Trophoblast cell (in vitro differentiated cells and primary cell): ENCODE measurements around the gene NRAS.

ENCODE experiments used
- DNase-seq, 2 donors: peaks; one replicate each; pipeline ENCODE4 v3.0.0-alpha.2; 2016
- H2AFZ ChIP-seq: 2 replicates; pipeline ENCODE4 v1.6.1; 2013; ENCODE audit warnings: low read length, moderate library complexity, mild to moderate bottlenecking; ENCODE audit not compliant: insufficient read depth, poor library complexity
- H2AK5ac ChIP-seq: 2 replicates; pipeline ENCODE4 v1.6.1; 2013; ENCODE audit warnings: mild to moderate bottlenecking, low read length
- H2BK120ac ChIP-seq: 2 replicates; pipeline ENCODE4 v1.6.1; 2013; ENCODE audit warnings: low read length, mild to moderate bottlenecking, moderate library complexity; ENCODE audit not compliant: insufficient read depth, poor library complexity
- H2BK12ac ChIP-seq: 2 replicates; pipeline ENCODE4 v1.6.1; 2013; ENCODE audit warnings: mild to moderate bottlenecking, low read length, moderate library complexity
- H2BK5ac ChIP-seq: 2 replicates; pipeline ENCODE4 v1.6.1; 2013; ENCODE audit warnings: low read length, low read depth, moderate library complexity, mild to moderate bottlenecking; ENCODE audit not compliant: poor library complexity
- H3K14ac ChIP-seq: 2 replicates; pipeline ENCODE4 v1.6.1; 2013; ENCODE audit warnings: mild to moderate bottlenecking, low read length
- H3K18ac ChIP-seq: 2 replicates; pipeline ENCODE4 v1.6.1; 2013; ENCODE audit warnings: mild to moderate bottlenecking, low read length
- H3K23ac ChIP-seq: 2 replicates; pipeline ENCODE4 v1.6.1; 2013; ENCODE audit warnings: low read length
- H3K27ac ChIP-seq: 2 replicates; pipeline ENCODE4 v1.5.1; 2013; ENCODE audit warnings: low read depth, mild to moderate bottlenecking, inconsistent platforms, low read length, moderate library complexity
- H3K27me3 ChIP-seq: 2 replicates; pipeline ENCODE4 v1.6.1; 2013; ENCODE audit warnings: inconsistent platforms, mild to moderate bottlenecking, low read length, moderate library complexity; ENCODE audit not compliant: insufficient read depth
- H3K36me3 ChIP-seq, 2 experiments: 1 replicate in 1 of 2; 2 replicates in 1 of 2; pipeline ENCODE4 v1.6.1; 2013; ENCODE audit warnings: low read length in 2 of 2, mild to moderate bottlenecking in 2 of 2, moderate library complexity in 1 of 2; ENCODE audit not compliant: insufficient read depth in 2 of 2, control insufficient read depth in 1 of 2
- H3K4ac ChIP-seq: 2 replicates; pipeline ENCODE4 v1.6.1; 2013; ENCODE audit warnings: low read depth, mild to moderate bottlenecking, low read length, moderate library complexity
- H3K4me1 ChIP-seq, 2 experiments: 1 replicate in 1 of 2; 2 replicates in 1 of 2; pipeline ENCODE4 v1.6.1; 2013; ENCODE audit warnings: low read length in 2 of 2, mild to moderate bottlenecking in 2 of 2, moderate library complexity in 1 of 2; ENCODE audit not compliant: insufficient read depth in 2 of 2, control insufficient read depth in 1 of 2
- H3K4me2 ChIP-seq: 2 replicates; pipeline ENCODE4 v1.6.1; 2013; ENCODE audit warnings: inconsistent platforms, mild to moderate bottlenecking, low read length, moderate library complexity
- H3K4me3 ChIP-seq: 2 replicates; pipeline ENCODE4 v1.5.1; 2013; ENCODE audit warnings: mild to moderate bottlenecking, low read depth, low read length, inconsistent platforms
- H3K79me1 ChIP-seq: one replicate; pipeline ENCODE4 v1.6.1; 2013; ENCODE audit warnings: low read length
- H3K79me2 ChIP-seq: 2 replicates; pipeline ENCODE4 v1.6.1; 2013; ENCODE audit warnings: low read length, mild to moderate bottlenecking; ENCODE audit not compliant: control insufficient read depth, insufficient read depth, poor library complexity
- H3K9ac ChIP-seq: 2 replicates; pipeline ENCODE4 v1.6.1; 2013; ENCODE audit warnings: mild to moderate bottlenecking, low read length
- H3K9me3 ChIP-seq: 2 replicates; pipeline ENCODE4 v1.6.1; 2013; ENCODE audit warnings: low read depth, mild to moderate bottlenecking, control low read depth, inconsistent platforms, low read length; ENCODE audit not compliant: insufficient read depth
- H4K12ac ChIP-seq: 2 replicates; pipeline ENCODE4 v1.6.1; 2013; ENCODE audit warnings: low read depth, mild to moderate bottlenecking, low read length, moderate library complexity
- H4K8ac ChIP-seq: 2 replicates; pipeline ENCODE4 v1.6.1; 2013; ENCODE audit warnings: low read depth, mild to moderate bottlenecking, low read length, moderate library complexity
- H4K91ac ChIP-seq: one replicate; pipeline ENCODE4 v1.6.1; 2013; ENCODE audit warnings: low read depth, mild to moderate bottlenecking, low read length, moderate library complexity
- WGBS: extraction: QIAGEN DNeasy Blood & Tissue Kit; methylation state at CpG from one replicate; pipeline ENCODE4 v1.1.7; 2013; ENCODE audit warnings: missing lambda C conversion rate; ENCODE audit not compliant: insufficient read length, insufficient coverage; ENCODE audit errors: extremely low coverage; 5-methylcytosine and 5-hydroxymethylcytosine counted together

Gene NRAS

DNA sequence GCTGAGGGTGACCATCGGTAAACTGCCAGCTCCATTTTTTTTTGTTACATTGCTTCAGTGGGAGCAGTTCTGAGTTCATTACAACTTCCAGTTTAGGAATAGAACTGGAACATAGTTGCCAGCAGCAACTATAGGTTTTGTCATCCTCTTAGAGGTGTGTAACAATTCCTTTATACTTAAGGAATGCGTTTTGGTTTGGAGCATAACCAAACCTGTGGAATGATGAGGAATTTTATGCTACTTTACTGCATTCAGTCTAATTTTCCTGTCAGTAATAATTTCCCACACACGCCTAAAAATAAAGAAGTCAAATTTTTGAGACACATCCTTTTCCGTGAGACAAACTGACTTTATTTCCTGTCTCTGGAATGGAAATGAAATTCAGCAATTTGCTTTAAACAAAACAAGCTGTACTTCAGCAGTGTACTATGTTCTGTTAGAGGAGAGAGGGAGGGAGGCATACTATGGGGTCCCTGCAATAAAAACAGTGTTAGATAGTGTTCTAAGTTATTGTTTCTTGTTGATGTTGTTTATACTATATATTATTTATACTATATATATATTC, 16.5 kb downstream of the NRAS start:
- no peak overlapping the region for H2AFZ ChIP-seq
- H3K9me3 ChIP-seq: no peaks in the 10 kb centered on the region
- H3K18ac ChIP-seq: no peak overlapping the region
- H4K91ac ChIP-seq: no peak overlapping the region
- H3K79me1 ChIP-seq: no peaks in the 10 kb centered on the region
- H3K4me3 ChIP-seq: no peak overlapping the region
- no peak overlapping the region for H3K4me2 ChIP-seq
- no CpG with 5 or more reads among the region's 4 CpGs for WGBS
- no peak overlapping the region for H3K27ac ChIP-seq
- no peak for DNase-seq
- H3K4me1 ChIP-seq: no peaks in the 10 kb centered on the region
- no peak overlapping the region for H3K4ac ChIP-seq
- H4K8ac ChIP-seq: no peak overlapping the region
- no peaks in the 10 kb centered on the region for H3K79me2 ChIP-seq
- H3K23ac ChIP-seq: no peak overlapping the region
- no peaks in the 10 kb centered on the region for H3K27me3 ChIP-seq
- no peak overlapping the region for H3K9ac ChIP-seq
- no peaks in the 10 kb centered on the region for H3K36me3 ChIP-seq
- H2AK5ac ChIP-seq: no peak overlapping the region
- H2BK5ac ChIP-seq: no peak overlapping the region
- no peak overlapping the region for H4K12ac ChIP-seq
- H2BK120ac ChIP-seq: no peak overlapping the region
- no peak overlapping the region for H3K14ac ChIP-seq
- H2BK12ac ChIP-seq: no peak overlapping the region

- no peaks in the 10 kb centered on the region for H3K9me3 ChIP-seq
- H4K8ac ChIP-seq: no peak overlapping the region
These were observed 19.8 kb downstream of the NRAS start for GRCh38 chr1:114696810-114697209.

DNA sequence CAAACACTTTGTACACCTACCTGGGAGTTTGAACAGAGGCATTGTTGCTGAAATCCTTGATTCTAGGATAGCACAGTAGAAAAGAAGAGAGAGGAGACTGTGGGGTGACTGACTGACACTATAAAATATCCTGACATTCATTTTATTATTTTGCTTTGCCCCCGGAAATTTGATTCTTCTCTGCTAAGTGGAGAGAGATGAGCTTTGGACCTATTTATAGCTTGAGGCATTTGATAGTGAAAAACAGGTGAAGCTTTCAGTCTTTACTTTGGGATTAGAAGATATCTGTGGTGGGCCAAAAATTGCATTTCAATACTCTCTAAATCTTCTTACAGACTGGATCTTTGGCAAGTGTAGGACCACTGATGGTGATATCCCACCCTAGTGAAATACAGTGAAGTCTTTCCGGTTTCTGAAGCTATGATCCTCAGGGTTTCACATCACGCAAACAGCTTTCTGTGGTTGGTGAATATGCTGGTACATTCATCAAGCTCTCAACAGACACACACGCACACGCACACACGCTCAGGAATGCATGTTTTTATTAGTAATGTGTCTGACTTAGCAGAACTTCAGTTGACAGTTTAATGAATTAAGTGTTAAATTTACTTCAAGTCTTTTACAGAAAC, 21.0 kb downstream of the NRAS start, which contains the start of gene AMPD1:
AMPD1 (minus strand) TSS at position 117 of the 629 bp plus-strand sequence; CDS start at position 42, 75 bp downstream.
- H3K79me1 ChIP-seq: no peaks in the 10 kb centered on the region
- no peaks in the 10 kb centered on the region for H3K79me2 ChIP-seq
- no peak within 1 kb of the TSS for H4K91ac ChIP-seq
- H3K4me1 ChIP-seq: no peaks in the 10 kb centered on the region
- no peak within 1 kb of the TSS for H3K4ac ChIP-seq
- H3K18ac ChIP-seq: no peak within 1 kb of the TSS
- H4K8ac ChIP-seq: no peak within 1 kb of the TSS
- H3K4me2 ChIP-seq: no peak within 1 kb of the TSS
- H4K12ac ChIP-seq: no peak within 1 kb of the TSS
- H2BK120ac ChIP-seq: no peak within 1 kb of the TSS
- H3K9me3 ChIP-seq: no peaks in the 10 kb centered on the region
- no peak within 1 kb of the TSS for H3K9ac ChIP-seq
- H3K4me3 ChIP-seq: no peak within 1 kb of the TSS
- no peak within 1 kb of the TSS for H2BK12ac ChIP-seq
- no peak within 1 kb of the TSS for H3K27ac ChIP-seq
- no peak within 1 kb of the TSS for H2AFZ ChIP-seq
- no peak within 1 kb of the TSS for H3K14ac ChIP-seq
- no peaks in the 10 kb centered on the region for H3K27me3 ChIP-seq
- H3K36me3 ChIP-seq: no peaks in the 10 kb centered on the region
- no peak within 1 kb of the TSS for H3K23ac ChIP-seq
- no CpG with 5 or more reads among the region's 6 CpGs for WGBS
- H2AK5ac ChIP-seq: no peak within 1 kb of the TSS
- H2BK5ac ChIP-seq: no peak within 1 kb of the TSS
- DNase-seq: no peak

More at GRCh38 chr1:114696810-114697209, 19.8 kb downstream of the NRAS start:
- H3K4ac ChIP-seq: no peak overlapping the region
- H3K9ac ChIP-seq: no peak overlapping the region
- H3K4me2 ChIP-seq: no peak overlapping the region
- H2BK5ac ChIP-seq: no peak overlapping the region
- H3K14ac ChIP-seq: no peak overlapping the region
- no peaks in the 10 kb centered on the region for H3K36me3 ChIP-seq
- H3K27ac ChIP-seq: no peak overlapping the region
- H3K79me1 ChIP-seq: no peaks in the 10 kb centered on the region
- H3K4me1 ChIP-seq: no peaks in the 10 kb centered on the region
- no peak overlapping the region for H2AK5ac ChIP-seq
- H2BK120ac ChIP-seq: no peak overlapping the region
- no peaks in the 10 kb centered on the region for H3K79me2 ChIP-seq
- no peak overlapping the region for H3K4me3 ChIP-seq
- no peak overlapping the region for H2AFZ ChIP-seq
- no peak for DNase-seq
- no peak overlapping the region for H2BK12ac ChIP-seq
- H3K27me3 ChIP-seq: no peaks in the 10 kb centered on the region
- no peak overlapping the region for H3K23ac ChIP-seq
- H4K91ac ChIP-seq: no peak overlapping the region
- H3K18ac ChIP-seq: no peak overlapping the region
- no peak overlapping the region for H4K12ac ChIP-seq

DNA sequence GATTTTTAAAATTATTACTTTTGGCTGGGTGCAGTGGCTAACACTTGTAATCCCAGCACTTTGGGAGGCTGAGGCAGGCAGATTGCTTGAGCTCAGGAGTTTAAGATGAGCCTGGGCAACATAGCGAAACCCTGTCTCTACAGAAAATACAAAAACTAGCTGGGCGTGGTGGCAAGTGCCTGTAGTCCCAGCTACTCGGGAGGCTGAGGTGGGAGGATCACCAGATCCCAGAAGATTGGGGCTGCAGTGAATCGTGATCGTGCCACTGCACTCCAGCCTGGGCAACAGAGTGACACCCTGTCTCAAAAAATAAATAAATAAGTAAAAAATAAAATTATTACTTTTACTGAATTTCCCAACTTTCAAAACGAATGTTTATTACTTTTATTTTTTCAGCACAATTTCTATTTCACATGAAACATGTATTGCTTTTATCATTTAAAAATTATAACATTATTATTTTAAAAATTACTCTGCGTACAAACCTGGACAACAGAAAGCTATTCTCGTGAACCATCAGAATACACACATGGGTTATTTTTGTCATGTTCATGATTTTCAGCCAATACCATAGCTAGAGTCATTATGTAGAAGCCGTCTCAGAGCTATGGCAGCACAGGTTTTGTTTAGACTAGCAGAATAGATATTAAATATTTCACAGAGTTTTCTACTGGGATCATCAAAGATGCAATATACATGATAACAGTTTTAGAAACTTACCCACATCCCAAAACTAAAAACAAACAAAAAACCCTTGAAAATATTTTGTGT, 21.8 kb downstream of the NRAS start:
- no peak overlapping the region for H3K4ac ChIP-seq
- H4K8ac ChIP-seq: no peak overlapping the region
- H3K4me1 ChIP-seq: no peaks in the 10 kb centered on the region
- no peaks in the 10 kb centered on the region for H3K79me2 ChIP-seq
- H3K4me2 ChIP-seq: no peak overlapping the region
- no peak overlapping the region for H2BK12ac ChIP-seq
- H2AFZ ChIP-seq: no peak overlapping the region
- H3K9me3 ChIP-seq: no peaks in the 10 kb centered on the region
- H3K18ac ChIP-seq: no peak overlapping the region
- H2BK120ac ChIP-seq: no peak overlapping the region
- no peak overlapping the region for H3K14ac ChIP-seq
- H3K27me3 ChIP-seq: no peaks in the 10 kb centered on the region
- no CpG with 5 or more reads among the region's 9 CpGs for WGBS
- H2BK5ac ChIP-seq: no peak overlapping the region
- H3K23ac ChIP-seq: no peak overlapping the region
- H2AK5ac ChIP-seq: no peak overlapping the region
- H3K79me1 ChIP-seq: no peaks in the 10 kb centered on the region
- no peak overlapping the region for H4K12ac ChIP-seq
- H3K36me3 ChIP-seq: no peaks in the 10 kb centered on the region
- no peak overlapping the region for H3K9ac ChIP-seq
- no peak overlapping the region for H3K27ac ChIP-seq
- no peak overlapping the region for H4K91ac ChIP-seq
- H3K4me3 ChIP-seq: no peak overlapping the region
- no peak for DNase-seq
